ENCODE results near the gene SNAI3. TPM values are rescaled to one million over a fixed set of nuclear protein-coding genes. Genes with fewer than 3 reads are reported as not detected.

SNAI3 gene
- total RNA-seq, 2 donors from 2014 or later, result 0.25 to 0.40 TPM

DNA sequence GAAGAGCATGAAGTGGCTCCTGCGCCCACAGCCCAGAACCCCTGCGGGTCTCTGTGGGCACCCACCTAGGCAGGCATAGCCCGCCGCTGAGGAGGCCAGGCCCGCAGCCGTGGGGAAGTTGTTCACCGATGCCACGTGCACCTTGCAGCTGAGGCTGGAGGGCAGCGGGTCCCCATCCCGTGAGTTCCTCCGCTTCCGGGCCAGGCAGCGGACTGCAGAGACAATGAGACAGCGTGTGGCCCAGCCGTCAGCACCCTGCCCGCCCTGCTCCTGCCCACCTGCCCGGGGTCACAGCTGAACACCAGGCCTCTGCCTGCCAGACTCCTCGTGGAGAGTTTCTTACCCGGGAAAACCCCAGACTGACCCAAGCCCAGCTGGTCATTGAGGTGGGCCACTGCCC is 28.9 kb downstream of the SNAI3 start:
- no peak for DNase-seq
- Histone ChIP-seq H3K27ac (no peak overlapping the region), H3K9ac (ENCODE audit: low read depth in 2 of 2, low read length in 2 of 2) (no peak overlapping the region), H3K4me1 (peaks cover 4% of the 10 kb centered on the region), H3K36me3 (no peaks in the 10 kb centered on the region), H3K27me3 (no peaks in the 10 kb centered on the region), H3K9me3 (no peaks in the 10 kb centered on the region), H3K4me3 (no peak overlapping the region)
- intact Hi-C loops (cut with DNase I), result no loop called here
- TF ChIP-seq, protein P1, sequence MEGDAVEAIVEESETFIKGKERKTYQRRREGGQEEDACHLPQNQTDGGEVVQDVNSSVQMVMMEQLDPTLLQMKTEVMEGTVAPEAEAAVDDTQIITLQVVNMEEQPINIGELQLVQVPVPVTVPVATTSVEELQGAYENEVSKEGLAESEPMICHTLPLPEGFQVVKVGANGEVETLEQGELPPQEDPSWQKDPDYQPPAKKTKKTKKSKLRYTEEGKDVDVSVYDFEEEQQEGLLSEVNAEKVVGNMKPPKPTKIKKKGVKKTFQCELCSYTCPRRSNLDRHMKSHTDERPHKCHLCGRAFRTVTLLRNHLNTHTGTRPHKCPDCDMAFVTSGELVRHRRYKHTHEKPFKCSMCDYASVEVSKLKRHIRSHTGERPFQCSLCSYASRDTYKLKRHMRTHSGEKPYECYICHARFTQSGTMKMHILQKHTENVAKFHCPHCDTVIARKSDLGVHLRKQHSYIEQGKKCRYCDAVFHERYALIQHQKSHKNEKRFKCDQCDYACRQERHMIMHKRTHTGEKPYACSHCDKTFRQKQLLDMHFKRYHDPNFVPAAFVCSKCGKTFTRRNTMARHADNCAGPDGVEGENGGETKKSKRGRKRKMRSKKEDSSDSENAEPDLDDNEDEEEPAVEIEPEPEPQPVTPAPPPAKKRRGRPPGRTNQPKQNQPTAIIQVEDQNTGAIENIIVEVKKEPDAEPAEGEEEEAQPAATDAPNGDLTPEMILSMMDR (IDR thresholded peaks at IDR 0.05), result no peak

- Histone ChIP-seq H3K36me3 (no peaks in the 10 kb centered on the region), H3K27ac (no peak overlapping the region)
- TF ChIP-seq, protein P1 (IDR thresholded peaks at IDR 0.05), result no peak
These were observed 29.9 kb downstream of the SNAI3 start for GRCh38 chr16:88656291-88656980.

GRCh38 chr16:88655733-88656281 is 30.5 kb downstream of the SNAI3 start:
- intact Hi-C loops (cut with DNase I), result no loop called here
- no peaks in the 10 kb centered on the region for H3K27me3 ChIP-seq
- H3K27ac ChIP-seq, result no peak overlapping the region
- no peak for DNase-seq
- H3K36me3 ChIP-seq, result no peaks in the 10 kb centered on the region
- H3K4me1 ChIP-seq, result peaks cover 8% of the 10 kb centered on the region
- H3K9ac ChIP-seq (ENCODE audit: low read depth in 2 of 2, low read length in 2 of 2), result no peak overlapping the region
- TF ChIP-seq, protein P1 (IDR thresholded peaks at IDR 0.05), result no peak
- no peaks in the 10 kb centered on the region for H3K9me3 ChIP-seq
- H3K4me3 ChIP-seq, result no peak overlapping the region

More at GRCh38 chr16:88656291-88656980, 29.9 kb downstream of the SNAI3 start:
- no peak overlapping the region for H3K4me3 ChIP-seq
- DNase-seq, result no peak
- no peak overlapping the region for H3K9ac ChIP-seq (ENCODE audit: low read depth in 2 of 2, low read length in 2 of 2)
- H3K27me3 ChIP-seq, result no peaks in the 10 kb centered on the region
- peaks cover 6% of the 10 kb centered on the region for H3K4me1 ChIP-seq
- intact Hi-C loops (cut with DNase I), result no loop called here
- no peaks in the 10 kb centered on the region for H3K9me3 ChIP-seq

- Histone ChIP-seq H3K9ac (ENCODE audit: low read depth in 2 of 2, low read length in 2 of 2) (no peak overlapping the region), H3K27me3 (no peaks in the 10 kb centered on the region), H3K9me3 (no peaks in the 10 kb centered on the region), H3K36me3 (no peaks in the 10 kb centered on the region), H3K4me1 (peaks cover 8% of the 10 kb centered on the region), H3K27ac (no peak overlapping the region), H3K4me3 (no peak overlapping the region)
- DNase-seq, result no peak
- TF ChIP-seq, protein P1 (IDR thresholded peaks at IDR 0.05), result no peak
- intact Hi-C loops (cut with DNase I), result no loop called here
These were observed 31.1 kb downstream of the SNAI3 start for GRCh38 chr16:88655053-88655732.

DNA sequence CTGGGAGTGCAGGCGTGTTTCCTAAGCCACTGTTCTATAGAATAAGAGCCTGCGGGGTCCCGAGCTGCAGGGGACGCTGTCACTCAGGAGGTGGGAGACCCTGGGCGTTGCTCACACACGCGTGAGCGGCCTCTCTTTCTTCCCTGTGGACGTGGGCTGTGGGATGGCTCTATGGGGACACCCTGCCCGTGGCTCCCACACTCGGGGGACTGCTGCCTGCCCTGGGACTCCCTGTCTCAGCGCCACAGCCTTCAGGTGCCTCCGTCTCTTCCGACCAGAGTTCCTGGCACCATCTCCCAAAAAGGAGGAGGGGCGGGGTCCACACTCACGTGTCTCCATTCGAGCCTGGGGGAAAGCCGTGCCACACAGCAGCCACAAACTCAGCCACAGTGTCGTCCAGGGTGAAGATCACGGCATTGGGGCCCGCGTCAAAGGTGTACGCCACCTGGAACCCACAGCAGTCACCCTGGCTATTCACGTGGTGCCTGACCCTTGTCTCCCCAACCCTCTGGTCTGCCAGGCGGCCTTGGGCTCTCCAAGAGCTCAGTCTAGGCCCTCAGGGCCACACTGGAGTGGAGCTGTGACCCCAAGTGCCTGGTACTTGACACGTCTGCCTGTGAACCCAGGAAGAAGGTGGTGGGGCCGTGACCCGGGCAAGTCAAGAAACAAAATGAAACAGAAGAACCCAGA is 31.8 kb downstream of the SNAI3 start:
- Histone ChIP-seq H3K9me3 (no peaks in the 10 kb centered on the region), H3K4me1 (peaks cover 8% of the 10 kb centered on the region), H3K36me3 (no peaks in the 10 kb centered on the region), H3K9ac (ENCODE audit: low read depth in 2 of 2, low read length in 2 of 2) (no peak overlapping the region), H3K27me3 (no peaks in the 10 kb centered on the region), H3K27ac (no peak overlapping the region), H3K4me3 (no peak overlapping the region)
- TF ChIP-seq, protein P1 (IDR thresholded peaks at IDR 0.05), result no peak
- no peak for DNase-seq
- intact Hi-C loops (cut with DNase I), result no loop called here

All from colonic mucosa (tissue), 4 donors.